GM23338 (cell line): ENCODE data around the gene FAT1. TPM values are rescaled to one million over a fixed set of nuclear protein-coding genes. Genes with fewer than 3 reads are reported as not detected.

ENCODE experiments used
- ATAC-seq: fragments of 200-7000 bp; cut with Tn5 transposase; 3 replicates; pipeline ENCODE4 v1.9.1; 2020
- DNase-seq: peaks from one replicate; pipeline ENCODE4 v3.0.0-alpha.2; 2015; ENCODE audit warnings: low spot score
- H2AFZ ChIP-seq: fragments of 200-600 bp; sonication (generic); 2 replicates; pipeline ENCODE4 v1.8.0; 2016; ENCODE audit warnings: antibody characterized with exemption, mild to moderate bottlenecking, moderate library complexity
- H3F3A ChIP-seq: fragments of 200-600 bp; sonication (generic); replicated peaks from 2 replicates; pipeline ENCODE4 v1.8.0; 2017; ENCODE audit warnings: antibody characterized with exemption, mixed run types, low read depth
- H3K27ac ChIP-seq: fragments of 200-600 bp; sonication (generic); 2 replicates; pipeline ENCODE4 v1.6.1; 2016; ENCODE audit warnings: low read depth
- H3K27me3 ChIP-seq: fragments of 200-600 bp; sonication (generic); 2 replicates; pipeline ENCODE4 v1.8.0; 2016; ENCODE audit warnings: mild to moderate bottlenecking, mixed run types, moderate library complexity; ENCODE audit not compliant: insufficient read depth
- H3K36me3 ChIP-seq: fragments of 200-600 bp; sonication (generic); 2 replicates; pipeline ENCODE4 v1.8.0; 2016; ENCODE audit warnings: mild to moderate bottlenecking; ENCODE audit not compliant: insufficient read depth
- H3K4me1 ChIP-seq: fragments of 200-600 bp; sonication (generic); 2 replicates; pipeline ENCODE4 v1.8.0; 2016; ENCODE audit warnings: mild to moderate bottlenecking, moderate library complexity; ENCODE audit not compliant: insufficient read depth
- H3K4me2 ChIP-seq: fragments of 200-600 bp; sonication (generic); 2 replicates; pipeline ENCODE4 v1.7.1; 2017; ENCODE audit warnings: mixed run types
- H3K4me3 ChIP-seq: fragments of 200-600 bp; sonication (generic); 2 replicates; pipeline ENCODE4 v1.6.1; 2016; ENCODE audit warnings: mixed run types
- H3K79me2 ChIP-seq: fragments of 200-600 bp; sonication (generic); replicated peaks from 2 replicates; pipeline ENCODE4 v1.8.0; 2017; ENCODE audit warnings: mild to moderate bottlenecking; ENCODE audit not compliant: insufficient read depth
- H3K9me2 ChIP-seq: fragments of 200-600 bp; sonication (generic); 2 replicates; pipeline ENCODE4 v1.8.0; 2017; ENCODE audit not compliant: insufficient read depth
- H4K20me1 ChIP-seq: fragments of 200-600 bp; sonication (generic); replicated peaks from 2 replicates; pipeline ENCODE4 v1.8.0; 2017; ENCODE audit warnings: mild to moderate bottlenecking; ENCODE audit not compliant: insufficient read depth
- H3K27ac Mint-ChIP-seq: 2 replicates; pipeline ENCODE4 v1.8.0; 2020; ENCODE audit warnings: inconsistent platforms, mild to moderate bottlenecking, moderate library complexity, mixed read lengths
- H3K27me3 Mint-ChIP-seq: 3 replicates; pipeline ENCODE4 v1.8.0; 2022; ENCODE audit warnings: low read depth, mild to moderate bottlenecking, moderate library complexity, mixed read lengths, inconsistent platforms; ENCODE audit not compliant: insufficient read depth, poor library complexity
- H3K36me3 Mint-ChIP-seq: 3 replicates; pipeline ENCODE4 v1.8.0; 2021; ENCODE audit warnings: low read depth, mild to moderate bottlenecking, inconsistent platforms, moderate library complexity, mixed read lengths
- H3K4me1 Mint-ChIP-seq: 3 replicates; pipeline ENCODE4 v1.8.0; 2020; ENCODE audit warnings: mild to moderate bottlenecking, inconsistent platforms, mixed read lengths
- H3K4me3 Mint-ChIP-seq: 3 replicates; pipeline ENCODE4 v1.8.0; 2021; ENCODE audit warnings: moderate library complexity, mild to moderate bottlenecking, inconsistent platforms, mixed read lengths
- H3K9me3 Mint-ChIP-seq: 3 replicates; pipeline ENCODE4 v1.8.0; 2020; ENCODE audit warnings: moderate library complexity, mild to moderate bottlenecking, inconsistent platforms, mixed read lengths
- CREB1 ChIP-seq: fragments of 250-450 bp; sonication (Bioruptor Pico); IDR thresholded peaks from 2 replicates; pipeline ENCODE4 v1.5.0; 2020; ENCODE audit warnings: low read depth, mild to moderate bottlenecking, moderate library complexity
- CTCF ChIP-seq, 2 experiments: fragments of 200-600 bp in 1 of 2; sonication (generic) in 1 of 2; conservative IDR thresholded peaks; 2 replicates each; pipeline versions ENCODE4 v1.5.1 to v1.6.1; 2016 to 2017; ENCODE audit warnings: antibody characterized with exemption in 2 of 2, low read depth in 2 of 2, mild to moderate bottlenecking in 2 of 2, moderate library complexity in 1 of 2
- EZH2 ChIP-seq: fragments of 200-600 bp; sonication (generic); IDR thresholded peaks from one replicate; pipeline ENCODE4 v1.8.0; 2017; ENCODE audit warnings: antibody characterized with exemption, mild to moderate bottlenecking, low read depth; ENCODE audit not compliant: unreplicated experiment
- EZH2phosphoT487 ChIP-seq: fragments of 200-600 bp; sonication (generic); IDR thresholded peaks from one replicate; pipeline ENCODE4 v1.8.1; 2018; ENCODE audit warnings: antibody characterized with exemption; ENCODE audit not compliant: unreplicated experiment
- JUNB ChIP-seq: IDR thresholded peaks from one replicate; pipeline ENCODE4 v1.6.1; 2016; ENCODE audit warnings: antibody characterized with exemption; ENCODE audit not compliant: unreplicated experiment
- NANOG ChIP-seq: IDR thresholded peaks from 2 replicates; pipeline ENCODE4 v1.6.1; 2016; ENCODE audit warnings: antibody characterized with exemption, borderline replicate concordance
- POLR2AphosphoS5 ChIP-seq: IDR thresholded peaks from 2 replicates; pipeline ENCODE4 v1.6.1; 2016; ENCODE audit warnings: antibody characterized with exemption, low read depth
- REST ChIP-seq: IDR thresholded peaks from one replicate; pipeline ENCODE4 v1.6.1; 2018; ENCODE audit warnings: antibody characterized with exemption; ENCODE audit not compliant: unreplicated experiment
- STAT1 ChIP-seq: IDR thresholded peaks from one replicate; pipeline ENCODE4 v1.6.1; 2016; ENCODE audit warnings: antibody characterized with exemption; ENCODE audit not compliant: unreplicated experiment
- ZNF114 ChIP-seq: fragments of 250-450 bp; sonication (Bioruptor Pico); IDR thresholded peaks from 2 replicates; pipeline ENCODE4 v1.5.0; 2020; ENCODE audit warnings: mild to moderate bottlenecking, moderate library complexity
- ZNF331 ChIP-seq: fragments of 250-450 bp; sonication (Bioruptor Pico); IDR thresholded peaks from 2 replicates; pipeline ENCODE4 v1.5.0; 2020; ENCODE audit warnings: low read depth, mild to moderate bottlenecking, moderate library complexity
- ZNF462 ChIP-seq: fragments of 250-450 bp; sonication (Bioruptor Pico); IDR thresholded peaks from 2 replicates; pipeline ENCODE4 v1.5.0; 2020; ENCODE audit warnings: mild to moderate bottlenecking, moderate library complexity
- polyA plus RNA-seq: library from polyadenylated mRNA; unstranded; fragments of >200 nt; fragmentation: Nextera tagmentation; extraction: Ambion mirVana; gene quantifications from 2 replicates; pipeline ENCODE4 v1.2.1, GENCODE V29; 2016
- total RNA-seq: library from RNA; depleted of rRNA; stranded (reverse); fragments of >200 nt; shearing (Covaris generic); gene quantifications from 2 replicates; pipeline ENCODE4 v1.2.3, GENCODE V29; 2014
- TF ChIP-seq, protein P1 (sequence below): IDR thresholded peaks from 2 replicates; pipeline ENCODE4 v1.6.1; 2016; ENCODE audit warnings: antibody characterized with exemption

Gene FAT1
- total and polyA plus RNA-seq, 2 experiments from 2014 or later = 37.6 to 137 TPM

- Histone ChIP-seq H3K27ac (no peak overlapping the region), H3K27me3 (no peaks in the 10 kb centered on the region), H3K4me1 (no peaks in the 10 kb centered on the region), H3K9me2 (peaks cover 5% of the 10 kb centered on the region), H3K4me3 (no peak overlapping the region), H3K4me2 (no peak overlapping the region), H3K36me3 (no peaks in the 10 kb centered on the region), H3K79me2 (no peaks in the 10 kb centered on the region), H4K20me1 (no peaks in the 10 kb centered on the region), H3F3A (no peaks in the 10 kb centered on the region), H2AFZ (no peak overlapping the region)
- no peak for DNase-seq
- peaks cover 9% of the 10 kb centered on the region for H3K27me3 Mint-ChIP-seq
- TF ChIP-seq EZH2phosphoT487 = no peak
- TF ChIP-seq ZNF462 (CRISPR knock-in tag) = no peak
- no peak for TF ChIP-seq ZNF114
- TF ChIP-seq STAT1 = no peak
- TF ChIP-seq, protein P1, sequence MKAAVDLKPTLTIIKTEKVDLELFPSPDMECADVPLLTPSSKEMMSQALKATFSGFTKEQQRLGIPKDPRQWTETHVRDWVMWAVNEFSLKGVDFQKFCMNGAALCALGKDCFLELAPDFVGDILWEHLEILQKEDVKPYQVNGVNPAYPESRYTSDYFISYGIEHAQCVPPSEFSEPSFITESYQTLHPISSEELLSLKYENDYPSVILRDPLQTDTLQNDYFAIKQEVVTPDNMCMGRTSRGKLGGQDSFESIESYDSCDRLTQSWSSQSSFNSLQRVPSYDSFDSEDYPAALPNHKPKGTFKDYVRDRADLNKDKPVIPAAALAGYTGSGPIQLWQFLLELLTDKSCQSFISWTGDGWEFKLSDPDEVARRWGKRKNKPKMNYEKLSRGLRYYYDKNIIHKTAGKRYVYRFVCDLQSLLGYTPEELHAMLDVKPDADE = no peak
- TF ChIP-seq POLR2AphosphoS5 = no peak
- no peak for TF ChIP-seq JUNB
- no peak for TF ChIP-seq CREB1
- TF ChIP-seq REST = no peak
- TF ChIP-seq ZNF331 = no peak
- no peak for TF ChIP-seq CTCF (conservative IDR thresholded peaks at IDR 0.05; ENCODE audit: low read depth in 2 of 2)
- no peak for TF ChIP-seq EZH2
- no peak for TF ChIP-seq NANOG
- H3K4me3 Mint-ChIP-seq = no peak overlapping the region
- ATAC-seq = peak; percentile 52
- H3K36me3 Mint-ChIP-seq = no peaks in the 10 kb centered on the region
- no peaks in the 10 kb centered on the region for H3K9me3 Mint-ChIP-seq
- H3K4me1 Mint-ChIP-seq = no peaks in the 10 kb centered on the region; the same call in 2 of the 3 replicates
- H3K27ac Mint-ChIP-seq = no peak overlapping the region
Observed at GRCh38 chr4:186569533-186570192, 154.0 kb downstream of the FAT1 start.
